GM19372 (cell line): ENCODE results near the gene PRF1.
"Not testable (repeated sequence)": the region's sequence is repeated elsewhere in the genome, so short reads cannot be mapped to it uniquely, and the experiment has no call there.

ENCODE experiments used
- ATAC-seq: cut with Tn5 transposase; IDR thresholded peaks from one replicate; pipeline ENCODE4 v1.9.1; 2021; ENCODE audit warnings: mild to moderate bottlenecking, low read depth, moderate library complexity; ENCODE audit not compliant: unreplicated experiment

Gene PRF1

GRCh38 chr10:70618663-70619062 is 16.1 kb upstream of the PRF1 start:
- ATAC-seq = no peak

- no peak for ATAC-seq
These were observed 15.4 kb upstream of the PRF1 start for GRCh38 chr10:70617798-70618568.

DNA sequence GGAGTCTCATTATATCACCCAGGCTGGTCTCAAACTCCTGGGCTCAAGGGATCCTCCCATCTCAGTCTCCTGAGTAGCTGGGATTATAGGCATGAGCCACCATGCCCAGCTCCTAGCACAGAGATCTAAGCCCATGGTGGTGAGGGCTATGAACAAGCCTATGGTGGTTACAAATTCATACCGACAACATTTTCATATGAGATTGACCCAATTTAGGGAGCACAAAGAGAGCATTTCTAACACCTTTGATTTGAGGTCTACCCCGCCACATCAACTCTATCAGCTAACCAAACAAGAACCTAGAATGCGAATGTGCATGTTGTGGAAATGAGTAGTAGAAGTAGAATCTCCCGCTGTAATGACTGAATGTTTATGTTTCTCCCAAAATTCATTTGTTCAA is 14.2 kb upstream of the PRF1 start:
- no peak for ATAC-seq

GRCh38 chr10:70615784-70616522 is 13.4 kb upstream of the PRF1 start:
- ATAC-seq = no peak

GRCh38 chr10:70615211-70615610 is 12.7 kb upstream of the PRF1 start:
- no peak for ATAC-seq

GRCh38 chr10:70614364-70614763 is 11.8 kb upstream of the PRF1 start:
- ATAC-seq = not testable (repeated sequence)

- no peak for ATAC-seq
These were observed 11.4 kb upstream of the PRF1 start for GRCh38 chr10:70613941-70614340.

DNA sequence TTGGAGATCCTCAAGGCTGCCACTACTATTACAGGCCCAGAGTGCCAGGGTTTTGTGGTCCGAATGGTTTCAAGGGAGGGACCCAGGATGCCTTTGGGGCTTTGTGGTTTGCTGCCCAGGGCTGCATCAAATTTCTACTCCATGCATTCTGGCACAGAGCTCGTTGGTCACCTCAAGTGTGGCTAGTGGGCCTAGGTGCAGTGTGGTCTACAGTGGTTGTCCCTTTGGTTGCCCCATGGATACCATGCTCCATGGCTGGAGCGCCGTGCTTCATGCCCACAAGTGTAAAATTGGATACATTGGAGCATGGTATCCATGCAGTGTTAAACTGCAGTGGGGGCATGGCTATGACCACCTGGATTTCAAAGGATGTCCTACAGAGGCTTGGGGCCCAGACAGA is 5.4 kb upstream of the PRF1 start:
- no peak for ATAC-seq

DNA sequence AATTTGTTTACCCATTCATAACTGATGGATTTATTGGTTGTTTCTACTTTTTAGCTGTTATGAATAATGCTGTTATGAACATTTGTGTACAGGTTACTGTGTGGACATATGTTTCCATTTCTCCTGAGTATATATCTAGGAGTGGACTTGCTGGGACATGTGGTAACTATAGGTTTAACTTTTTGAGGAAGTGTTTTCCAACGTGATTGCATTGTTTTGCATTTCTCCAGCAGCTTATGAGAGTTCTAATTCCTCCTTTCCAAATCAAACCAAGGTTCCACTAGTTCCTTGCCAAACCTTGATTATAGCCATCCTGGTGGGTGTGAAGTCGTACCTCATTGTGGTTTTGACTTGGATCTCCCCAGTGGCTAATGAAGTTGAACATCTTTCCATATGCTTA is 2.6 kb upstream of the PRF1 start:
- no peak for ATAC-seq

DNA sequence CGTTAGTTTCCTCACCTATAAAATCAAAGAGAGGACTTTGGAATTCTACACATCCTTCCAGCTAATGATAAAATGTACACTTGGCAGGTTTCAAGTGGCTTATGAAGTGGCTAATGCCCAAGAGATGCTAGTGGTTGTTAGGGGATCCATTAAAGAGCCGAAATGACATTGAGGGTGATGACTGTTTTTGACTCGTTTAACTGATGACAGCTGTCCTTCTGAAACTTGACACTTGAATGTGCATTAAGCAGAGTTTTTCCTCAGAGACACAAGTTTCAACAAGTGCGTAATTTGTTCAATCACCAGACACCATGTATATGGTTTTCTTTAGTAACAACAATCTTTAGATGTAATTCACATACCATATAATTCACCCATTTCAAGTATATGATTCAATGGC is 1.6 kb upstream of the PRF1 start:
- no peak for ATAC-seq

- ATAC-seq = no peak
These were observed 884 bp upstream of the PRF1 start for GRCh38 chr10:70603449-70603801.

DNA sequence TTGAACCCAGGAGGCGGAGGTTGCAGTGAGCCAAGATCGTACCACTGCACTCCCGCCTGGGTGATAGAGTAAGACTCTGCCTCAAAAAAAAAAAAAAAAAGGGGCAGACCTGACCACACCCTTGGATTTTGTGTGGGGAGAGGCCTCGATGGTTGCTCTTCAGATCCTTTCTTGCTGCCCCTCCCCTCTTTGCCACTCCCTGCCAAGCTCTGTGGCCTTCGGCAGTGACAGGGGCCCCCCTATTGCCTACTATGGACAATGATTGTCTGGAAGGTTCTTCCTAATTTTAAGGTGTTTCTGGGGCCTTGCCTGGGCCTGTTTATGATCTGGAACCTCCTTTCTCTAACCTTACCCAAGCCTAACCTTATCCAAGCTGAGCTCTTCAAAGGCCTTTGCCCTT is 795 bp downstream of the PRF1 start:
- ATAC-seq = no peak

DNA sequence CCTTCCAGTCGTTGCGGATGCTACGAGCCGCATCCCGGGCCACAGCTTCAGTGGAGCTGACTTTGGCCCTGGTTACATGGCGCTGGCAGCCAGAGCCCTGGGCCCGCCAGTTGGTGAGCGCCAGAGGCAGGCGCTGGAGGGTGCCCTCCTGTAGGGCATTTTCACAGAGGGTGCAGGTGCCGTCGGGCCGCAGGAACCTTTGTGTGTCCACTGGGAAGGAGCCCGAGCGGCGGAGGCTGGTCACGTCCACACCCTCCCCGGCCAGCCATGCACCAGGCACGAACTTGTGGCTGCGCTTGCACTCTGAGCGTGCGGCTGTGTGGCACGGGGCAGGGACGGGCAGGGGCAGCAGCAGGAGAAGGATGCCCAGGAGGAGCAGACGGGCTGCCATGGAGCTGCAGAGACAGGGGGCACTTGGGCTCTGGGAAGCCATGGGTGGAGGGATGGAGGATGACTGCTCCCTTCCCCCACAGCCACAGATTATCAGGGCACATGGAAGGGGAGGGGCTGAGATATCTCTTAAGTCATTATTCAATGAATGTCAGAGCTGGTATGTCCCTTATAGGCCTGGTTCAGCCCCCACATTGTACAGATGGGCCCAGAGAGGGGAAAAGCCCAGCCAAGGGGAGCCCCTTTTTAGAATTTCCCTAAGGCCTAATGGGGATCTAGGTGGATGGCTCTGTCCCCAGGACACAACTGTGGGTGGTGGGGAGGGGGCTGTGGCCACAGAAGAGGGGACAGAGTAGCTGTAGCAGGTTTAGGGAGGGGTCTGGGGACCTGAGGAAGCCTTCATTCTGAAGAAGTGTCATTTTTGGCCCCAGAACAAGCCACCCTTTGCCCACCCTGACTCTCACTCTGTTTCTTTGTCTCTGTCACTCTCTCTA is 1.8 kb downstream of the PRF1 start:
- ATAC-seq = no peak

DNA sequence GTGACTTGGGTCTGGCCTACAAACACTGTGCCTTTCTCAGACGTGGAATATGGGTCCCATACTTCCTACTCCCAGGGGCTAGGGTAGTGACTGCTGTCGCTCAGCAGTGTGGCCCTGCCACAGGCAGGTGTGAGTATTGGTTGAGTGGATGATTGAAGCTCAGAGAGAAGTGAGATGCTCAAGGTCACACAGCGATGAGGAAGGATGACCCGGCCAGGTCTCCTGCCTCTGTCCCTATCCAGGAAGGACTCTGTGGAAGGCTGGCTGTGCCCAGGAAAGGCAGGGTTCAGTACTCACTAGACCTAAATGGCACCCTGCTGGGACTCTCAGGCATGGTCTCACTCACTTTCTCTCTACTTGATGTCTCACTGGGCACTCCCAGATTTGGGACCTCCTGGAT is 2.8 kb downstream of the PRF1 start:
- no peak for ATAC-seq

DNA sequence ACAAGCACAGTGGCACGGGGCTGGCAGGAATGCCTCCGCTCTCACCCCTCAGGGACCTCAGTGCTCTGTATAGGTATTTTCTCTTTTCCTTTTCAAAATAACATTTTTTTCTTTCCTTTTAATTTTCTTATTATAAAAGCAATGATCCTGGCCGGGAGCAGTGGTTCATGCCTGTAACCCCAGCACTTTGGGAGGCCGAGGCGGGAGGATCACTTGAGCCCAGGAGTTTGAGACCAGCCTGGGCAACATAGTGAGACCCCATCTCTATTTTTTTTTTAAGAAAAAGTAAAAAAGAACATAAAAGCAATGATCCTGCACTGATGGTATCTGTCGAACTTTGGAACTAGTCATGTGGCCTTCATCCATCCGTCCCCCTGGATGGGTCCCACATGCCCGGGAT is 3.2 kb downstream of the PRF1 start:
- ATAC-seq = no peak

GRCh38 chr10:70598857-70599295 is 3.7 kb downstream of the PRF1 start:
- no peak for ATAC-seq

DNA sequence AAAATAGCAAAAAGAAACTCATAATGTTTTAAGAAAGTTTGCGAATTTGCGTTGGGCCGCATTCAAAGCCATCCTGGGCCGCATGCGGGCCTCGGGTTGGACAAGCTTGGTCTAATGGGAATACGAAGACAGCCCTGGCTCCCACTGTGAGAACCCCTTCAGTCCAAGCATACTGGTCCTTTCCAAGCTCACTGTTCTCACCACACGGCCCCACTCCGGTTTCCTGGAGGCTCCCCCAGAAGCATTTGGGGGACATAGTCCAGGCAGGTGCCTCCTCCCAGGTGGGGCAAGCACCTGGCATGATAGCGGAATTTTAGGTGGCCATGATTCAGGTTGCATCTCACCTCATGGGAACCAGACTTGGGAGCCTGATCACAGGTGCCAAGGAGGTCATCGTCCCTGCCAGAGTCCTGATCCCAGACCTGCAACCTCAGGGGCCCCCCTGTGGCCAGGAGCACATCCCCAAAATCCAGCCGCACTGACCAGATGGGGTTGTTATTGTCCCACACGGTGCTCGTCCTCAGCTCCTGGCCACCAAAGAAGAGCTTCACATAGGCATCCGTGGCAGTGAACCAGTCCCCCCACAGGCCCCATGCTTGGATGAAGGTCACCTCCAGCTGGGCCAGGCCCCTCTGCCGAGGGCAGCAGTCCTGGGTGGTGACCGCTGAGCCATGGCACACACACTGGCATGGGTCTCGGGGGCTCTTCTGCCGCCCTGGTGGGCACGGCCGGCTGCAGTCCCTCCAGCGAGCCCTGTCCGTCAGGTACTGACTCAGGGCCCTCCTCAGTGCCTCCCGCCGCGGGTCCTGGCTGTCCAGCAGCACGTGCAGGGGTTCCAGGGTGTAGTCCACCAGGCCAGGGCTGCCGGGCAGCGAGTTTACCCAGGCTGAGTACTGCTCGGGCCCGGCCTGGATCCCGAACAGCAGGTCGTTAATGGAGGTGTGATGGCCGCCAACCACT is 4.4 kb downstream of the PRF1 start:
- no peak for ATAC-seq

- no peak for ATAC-seq
These were observed 5.4 kb downstream of the PRF1 start for GRCh38 chr10:70596860-70597809.
